Kidney tubule cell (primary cell): ENCODE data around the gene CRISPLD2.
A peak's percentile ranks its signal among the peaks of the same experiment; 100 is the strongest.

Experiments
- DNase-seq: peaks from one replicate; pipeline ENCODE4 v3.0.0-alpha.2; 2018; ENCODE audit warnings: low spot score

Gene CRISPLD2

DNA sequence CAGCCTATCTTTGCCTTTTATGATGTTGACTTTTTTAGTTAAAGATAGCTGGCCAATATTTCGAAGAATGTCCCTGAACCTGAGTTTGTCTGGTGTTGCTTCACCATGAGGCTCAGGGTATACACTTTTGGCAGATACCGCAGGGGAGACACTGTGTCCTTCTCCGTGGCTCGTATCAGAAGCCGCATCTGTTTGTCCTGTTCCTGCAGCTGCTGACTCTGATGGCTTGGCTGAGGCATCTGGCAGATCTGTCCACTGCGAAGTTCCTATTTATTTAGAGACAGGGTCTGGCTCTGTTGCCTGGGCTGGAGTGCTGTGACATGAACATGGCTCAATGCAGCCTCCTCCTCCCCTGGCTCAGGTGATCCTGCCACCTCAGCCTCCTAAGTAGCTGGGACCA is 93.5 kb downstream of the CRISPLD2 start:
- DNase-seq: no peak

DNA sequence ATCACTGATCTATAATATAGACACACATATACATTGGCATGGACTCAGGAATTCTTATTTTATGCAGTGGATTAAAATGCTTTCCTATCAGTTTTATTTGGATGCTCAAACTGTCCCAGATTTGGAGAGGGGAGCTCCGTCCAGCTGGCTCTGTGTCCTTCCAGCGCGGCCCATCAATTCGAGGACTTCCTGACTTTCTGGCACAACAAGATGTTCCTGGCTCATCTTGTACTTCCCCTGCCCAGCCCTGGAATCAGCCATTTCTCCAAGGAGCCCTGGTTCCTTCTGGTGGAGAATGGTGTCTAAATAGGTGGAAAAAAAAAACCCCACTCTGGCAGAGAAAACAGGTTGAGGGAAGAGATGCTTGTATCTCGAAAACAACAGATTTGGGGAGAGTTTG is 94.5 kb downstream of the CRISPLD2 start:
- DNase-seq: no peak

DNA sequence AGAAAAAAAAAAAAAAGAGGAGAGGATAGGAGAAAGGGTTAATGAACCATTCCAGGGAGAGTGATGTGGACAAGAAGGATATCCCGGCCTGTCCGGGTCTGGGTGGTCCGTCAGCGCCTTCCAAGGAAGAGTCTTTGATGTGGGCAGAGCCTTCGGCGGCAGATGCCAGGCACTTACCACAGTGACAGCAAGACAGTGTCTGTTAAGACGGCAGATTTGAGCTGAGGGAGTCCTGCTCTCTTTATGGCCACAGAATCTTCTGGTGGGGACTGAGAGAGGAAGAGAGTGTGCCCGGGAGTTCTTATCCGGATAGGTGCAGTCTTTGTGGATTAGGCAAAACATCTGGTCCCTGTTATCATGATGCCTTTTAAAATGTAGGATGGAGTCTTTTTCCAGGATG is 96.4 kb downstream of the CRISPLD2 start:
- DNase-seq: no peak

DNA sequence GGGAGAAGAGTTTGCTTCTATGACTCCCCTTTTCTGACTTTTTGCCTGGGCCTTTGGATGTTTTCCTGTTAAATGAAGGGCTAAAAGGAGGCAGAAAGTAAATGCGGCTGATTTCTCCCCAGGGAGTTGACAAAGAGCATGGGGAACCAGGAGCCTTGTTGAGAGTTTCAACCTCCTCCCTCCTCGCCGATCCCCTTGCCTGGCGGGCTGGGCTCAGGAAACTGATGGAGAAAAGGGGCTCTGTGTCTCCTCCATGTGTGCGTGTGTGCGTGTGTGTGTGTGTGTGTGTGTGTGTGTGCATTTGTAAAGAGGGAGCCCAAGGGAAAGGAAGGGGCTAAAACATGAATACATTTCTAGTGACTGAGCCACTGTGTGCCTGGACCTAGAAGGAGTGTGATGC is 97.1 kb downstream of the CRISPLD2 start:
- no peak for DNase-seq

DNA sequence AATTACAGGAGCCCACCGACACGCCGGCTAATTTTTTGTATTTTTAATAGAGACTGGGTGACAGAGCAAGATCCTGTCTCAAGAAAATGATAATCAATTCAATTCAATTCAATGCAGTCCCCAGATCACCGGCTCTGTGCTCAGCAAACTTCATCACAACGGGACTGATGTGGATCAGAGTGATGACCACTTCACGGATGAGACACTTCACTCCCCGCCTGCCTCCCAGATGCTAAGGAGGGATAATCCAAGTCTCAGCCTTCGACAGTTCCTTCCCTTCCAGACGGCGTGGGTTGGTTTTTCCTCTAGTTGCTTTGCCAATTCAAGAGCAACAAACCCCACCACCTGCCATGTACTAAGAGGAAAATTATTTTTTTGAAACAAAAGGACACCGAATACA is 97.7 kb downstream of the CRISPLD2 start:
- no peak for DNase-seq

DNA sequence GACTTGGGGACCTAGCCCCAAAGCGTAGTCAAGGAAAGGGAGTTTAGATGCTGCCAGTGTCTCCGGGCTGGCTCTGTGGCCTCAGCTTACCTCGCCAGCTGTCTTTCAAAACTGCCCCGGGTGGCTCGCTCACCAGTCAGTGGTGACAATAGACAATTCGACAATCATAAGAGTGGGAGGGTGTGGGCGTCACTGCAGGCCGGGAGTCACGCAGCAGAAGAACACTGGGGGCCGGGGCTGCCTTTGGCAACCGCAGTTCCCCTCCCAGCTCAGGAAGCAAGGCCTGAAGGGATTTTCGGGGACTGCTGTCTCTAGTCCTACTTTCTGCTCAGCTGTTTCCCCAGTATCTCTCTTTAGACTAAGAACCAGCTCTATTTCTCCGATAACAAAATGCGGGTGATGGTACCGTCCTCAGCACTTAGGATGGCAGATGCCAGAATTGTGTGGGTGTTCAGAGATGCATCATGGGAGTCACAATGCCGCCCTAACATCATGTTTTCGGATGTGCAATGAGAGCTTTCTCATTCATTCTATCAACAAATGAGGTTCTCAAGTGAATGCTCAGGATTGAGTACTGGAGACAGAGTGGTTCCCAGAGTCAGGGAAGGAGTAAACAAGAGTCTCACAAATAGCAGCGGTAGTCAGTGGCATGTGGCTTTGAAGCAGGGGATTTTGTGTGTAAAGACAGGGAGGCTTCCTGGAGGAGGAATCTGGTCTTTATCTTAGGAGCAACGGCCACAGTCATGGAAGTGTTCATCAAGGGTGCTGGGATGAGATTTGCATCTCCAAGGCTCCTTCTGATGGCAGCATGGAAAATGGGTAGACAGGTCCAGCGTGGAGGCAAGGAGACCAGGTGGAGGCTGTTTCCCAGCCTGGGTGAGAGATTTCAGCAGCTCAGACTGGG is 98.5 kb downstream of the CRISPLD2 start:
- DNase-seq: no peak

DNA sequence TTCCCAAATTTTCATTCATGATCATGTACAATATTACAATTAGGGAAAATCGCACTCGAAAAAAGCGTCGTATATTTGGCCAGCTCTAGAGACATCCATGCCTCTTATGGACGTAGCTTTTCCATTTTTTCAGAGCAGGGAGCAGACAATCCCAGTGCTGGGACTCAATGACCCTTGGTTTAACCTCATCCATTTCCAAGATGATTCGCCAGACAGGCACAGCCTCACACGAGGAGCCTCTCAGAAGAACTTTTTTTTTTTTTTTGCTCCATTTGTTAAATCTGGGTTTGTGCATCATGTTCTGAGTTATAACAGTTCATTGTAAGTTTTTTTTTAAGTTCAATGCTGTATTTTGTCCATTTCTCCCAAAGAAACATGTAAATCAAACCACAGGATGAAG is 99.5 kb downstream of the CRISPLD2 start:
- DNase-seq: no peak

DNA sequence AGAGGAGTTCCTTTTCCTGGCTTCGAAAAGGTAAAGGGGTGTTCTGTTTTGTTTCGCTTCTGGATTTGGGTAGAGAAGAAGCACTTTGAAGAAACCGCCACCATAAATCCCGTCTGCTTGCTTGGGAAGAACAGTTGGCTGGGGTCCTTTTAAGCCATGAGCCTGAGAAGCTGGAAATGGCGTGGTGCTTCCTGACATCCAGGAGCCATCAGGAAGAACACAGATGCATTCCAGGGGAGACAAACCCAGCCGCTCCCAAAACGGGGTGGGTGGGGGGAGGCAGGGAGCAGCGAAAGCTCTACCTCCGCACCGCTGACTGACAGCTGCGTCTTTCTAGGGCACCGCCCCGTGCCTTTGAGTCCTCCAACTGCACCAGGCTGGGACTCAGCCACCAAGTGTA is 99.9 kb downstream of the CRISPLD2 start:
- no peak for DNase-seq

DNA sequence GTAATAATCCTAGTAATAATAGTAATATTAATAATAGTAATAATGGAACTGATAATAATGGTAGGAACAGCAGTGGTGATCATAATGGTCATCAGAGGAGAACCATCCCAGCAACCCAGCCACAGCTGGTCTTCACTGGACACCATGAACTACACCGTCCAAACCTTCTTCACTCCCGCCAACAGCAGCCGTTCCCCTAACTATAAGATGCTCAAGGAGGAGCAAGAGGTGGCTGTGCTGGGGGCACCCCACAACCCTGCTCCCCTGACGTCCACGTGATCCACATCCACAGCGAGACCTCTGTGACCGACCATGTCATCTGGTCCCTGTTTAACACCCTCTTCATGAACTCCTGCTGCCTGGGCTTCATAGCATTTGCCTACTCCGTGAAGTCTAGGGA is 100.5 kb downstream of the CRISPLD2 start:
- no peak for DNase-seq

DNA sequence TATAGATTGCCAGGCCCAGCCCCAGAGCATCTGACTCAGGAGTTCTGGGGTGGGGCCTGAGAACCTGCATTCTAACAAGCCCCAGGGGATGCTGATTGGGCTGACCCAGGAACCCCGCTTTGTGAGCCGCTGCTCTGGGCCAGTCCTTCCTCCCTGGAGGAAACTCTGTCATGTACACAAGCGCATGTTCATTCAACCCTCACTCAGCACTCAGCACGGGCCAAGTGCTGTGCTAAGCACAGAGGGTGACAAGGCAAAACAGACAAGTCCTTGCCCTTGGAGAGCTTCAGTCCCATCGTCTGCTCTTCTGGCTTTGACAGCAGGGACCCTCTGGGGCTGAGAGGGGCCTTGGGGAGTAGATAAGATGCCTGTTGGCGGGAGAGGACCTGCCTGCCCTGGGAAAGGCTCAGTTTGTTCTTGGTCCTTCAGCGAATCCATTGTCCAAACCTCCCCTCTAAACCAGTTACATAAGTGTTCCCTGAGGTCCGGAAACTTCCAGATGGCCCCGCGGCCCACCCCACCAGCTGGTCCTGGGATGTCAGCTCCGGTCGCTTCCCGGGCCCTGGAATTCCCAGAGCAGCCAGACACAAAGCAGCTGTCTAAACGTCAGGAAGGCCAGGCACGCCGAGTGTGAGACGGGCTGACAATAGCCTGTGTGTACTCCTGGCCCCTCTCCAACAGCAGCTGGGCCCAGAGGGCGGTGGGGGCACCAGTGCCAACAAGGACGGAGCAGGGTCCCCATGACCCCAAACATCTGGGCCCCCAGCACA is 102.8 kb downstream of the CRISPLD2 start:
- DNase-seq: no peak

DNA sequence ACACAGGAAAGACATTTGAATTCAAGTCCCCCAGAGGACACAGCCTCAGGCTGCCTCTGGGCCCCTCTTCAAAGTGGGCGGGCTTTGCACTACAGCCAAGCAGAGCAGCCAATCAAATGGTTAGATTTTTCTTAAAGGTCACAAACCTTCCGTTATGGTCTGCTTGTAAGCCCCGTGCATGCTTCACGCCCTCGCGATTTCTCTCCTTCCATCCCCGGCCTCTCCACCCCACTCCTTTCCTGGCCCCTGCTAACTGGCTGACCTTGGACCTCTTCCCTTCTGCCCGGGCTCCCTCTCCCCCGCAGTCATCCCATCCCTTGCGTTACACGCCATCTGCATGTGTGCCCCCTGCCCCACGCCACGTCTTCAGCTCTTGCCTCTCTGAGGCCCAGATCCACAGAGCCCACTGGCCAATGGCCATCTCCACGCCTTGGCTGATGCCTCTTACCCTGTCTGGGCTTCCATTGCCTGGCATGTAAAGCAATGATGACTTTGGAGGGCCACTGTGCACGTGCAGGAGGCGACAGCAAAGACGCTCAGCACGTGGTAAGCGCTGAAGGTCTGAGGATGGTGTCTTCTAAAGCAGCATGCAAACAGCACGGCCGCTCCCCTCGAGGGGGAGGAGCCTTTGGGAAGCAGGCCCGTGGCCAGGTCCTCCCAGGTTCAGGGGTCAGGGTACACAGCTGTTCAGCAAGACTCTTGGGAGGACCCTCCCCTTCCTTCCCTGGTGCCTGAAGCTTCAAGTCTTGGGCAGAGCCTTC is 104.7 kb downstream of the CRISPLD2 start:
- no peak for DNase-seq

DNA sequence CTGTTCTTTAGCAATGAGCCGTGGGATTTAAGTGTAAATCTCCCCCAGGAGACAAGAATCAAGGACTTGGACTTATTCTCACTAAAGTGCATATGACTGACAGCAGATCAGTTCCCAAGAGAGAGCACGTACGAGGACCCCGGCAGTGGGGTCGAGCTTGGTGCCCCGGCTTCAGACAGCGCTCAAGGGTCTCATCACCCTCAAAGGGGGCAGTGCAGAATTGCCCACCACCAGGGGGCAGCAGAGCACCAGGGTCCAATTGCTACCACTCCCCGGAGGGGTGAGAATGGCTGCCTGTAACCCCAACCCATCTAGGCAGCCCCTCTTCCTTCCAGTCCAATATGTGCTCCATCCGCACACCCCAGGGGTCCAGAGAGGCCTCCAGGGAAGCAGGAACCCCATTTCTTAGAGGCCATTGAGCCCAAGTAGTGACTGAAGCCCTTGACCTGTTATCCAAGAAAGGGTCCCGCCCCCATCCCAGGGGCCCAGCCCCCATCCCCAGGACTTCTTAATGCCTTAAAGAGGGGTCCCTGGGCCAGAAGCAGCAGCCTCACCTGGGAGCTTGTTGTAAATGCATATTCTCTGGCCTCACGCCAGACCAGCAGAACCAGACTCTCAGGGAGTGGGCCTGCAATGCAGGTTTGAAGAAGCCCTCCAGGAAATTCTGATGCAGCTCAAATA is 105.4 kb downstream of the CRISPLD2 start:
- DNase-seq: peak; percentile 21

DNA sequence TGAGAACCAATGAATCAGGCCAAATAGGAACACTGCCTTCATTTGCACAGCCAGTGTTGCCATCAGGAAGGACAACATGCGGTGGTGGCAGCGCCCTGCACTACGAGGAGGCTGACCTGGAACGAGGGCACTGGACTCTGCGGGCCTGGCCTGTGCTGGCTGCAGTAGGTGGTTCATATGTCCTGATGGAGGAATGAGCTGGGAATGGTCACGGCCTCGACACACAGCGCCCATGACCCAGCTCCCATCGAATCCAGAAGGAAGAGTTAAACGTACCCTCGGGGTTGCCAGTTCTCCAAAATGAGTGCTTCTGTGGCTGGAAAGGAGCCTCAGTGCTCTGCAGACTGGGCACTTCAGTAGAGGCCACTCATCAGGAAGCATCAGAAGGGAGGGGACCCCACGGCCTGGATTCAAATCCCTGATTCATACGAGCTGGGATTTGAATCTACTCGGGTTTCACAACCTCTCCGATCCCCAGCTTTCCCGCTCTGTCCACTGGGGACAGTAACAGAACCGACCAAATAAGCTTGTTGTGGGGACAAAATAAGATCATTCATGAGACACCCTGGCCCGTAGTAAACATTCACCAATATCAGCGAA is 106.1 kb downstream of the CRISPLD2 start:
- no peak for DNase-seq

DNA sequence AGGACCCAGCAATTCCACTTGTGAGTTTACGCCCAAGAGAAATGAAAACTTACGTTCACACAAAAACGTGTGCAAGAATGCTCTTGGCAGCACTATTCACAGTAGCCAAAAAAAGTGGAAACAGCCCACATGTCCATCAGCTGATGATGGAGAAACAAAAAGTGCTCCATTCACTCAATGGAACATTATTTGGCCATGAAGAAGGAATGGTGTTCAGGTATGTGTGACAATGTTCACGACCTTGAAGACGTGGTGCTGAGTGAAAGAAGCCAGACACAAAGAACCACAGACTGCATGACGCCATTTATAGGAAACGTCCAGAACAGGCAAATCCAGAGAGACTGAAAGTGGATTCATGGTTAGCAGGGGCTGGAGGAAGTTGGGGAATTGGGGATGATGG is 106.7 kb downstream of the CRISPLD2 start:
- no peak for DNase-seq

DNA sequence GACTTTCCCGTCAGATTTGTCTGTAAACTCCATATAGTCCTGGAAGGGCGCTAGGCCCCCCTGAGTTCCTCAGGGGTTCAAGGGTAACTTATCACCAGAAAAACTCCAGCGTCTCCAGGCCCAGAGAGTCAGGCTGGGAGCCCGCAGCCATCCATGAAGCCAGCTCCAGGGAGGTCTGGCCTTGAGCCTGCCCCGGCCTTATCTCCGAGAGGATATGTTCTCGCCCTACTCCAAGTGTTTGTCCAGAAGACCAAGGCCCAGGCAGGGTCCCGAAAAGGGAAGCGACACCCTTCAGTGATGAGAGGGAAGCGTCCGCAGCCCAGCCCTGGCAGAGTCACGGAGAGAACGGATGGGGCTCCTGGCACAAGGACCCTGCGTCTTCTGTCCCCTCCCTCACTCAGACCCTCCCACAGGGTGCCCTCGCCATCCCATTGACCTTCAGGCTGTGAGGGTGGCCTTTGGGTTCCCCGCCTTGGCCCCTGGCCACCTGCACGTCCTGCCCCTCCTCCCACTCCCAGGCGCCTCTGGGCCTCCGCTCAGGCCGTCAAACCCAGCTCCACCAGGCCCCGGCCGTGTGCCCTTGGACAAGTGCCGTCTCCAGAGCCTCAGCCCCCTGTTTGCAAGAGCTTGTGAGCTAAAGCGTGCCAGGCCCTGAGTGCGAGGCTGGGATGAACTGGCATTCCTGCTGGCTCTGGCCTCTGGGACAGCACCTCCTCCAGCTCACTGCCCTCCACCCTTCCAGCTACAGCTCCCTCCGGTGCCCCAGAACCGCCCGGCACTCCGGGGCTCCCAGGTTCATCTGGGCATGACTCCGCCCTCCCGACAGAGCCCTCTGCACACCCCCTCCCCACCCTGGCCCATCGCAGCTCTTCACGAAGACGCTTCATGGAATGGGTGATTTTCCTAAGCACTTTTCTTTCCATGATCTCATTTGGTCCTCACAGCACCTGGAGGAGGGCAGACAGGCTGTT is 108.1 kb downstream of the CRISPLD2 start:
- no peak for DNase-seq

DNA sequence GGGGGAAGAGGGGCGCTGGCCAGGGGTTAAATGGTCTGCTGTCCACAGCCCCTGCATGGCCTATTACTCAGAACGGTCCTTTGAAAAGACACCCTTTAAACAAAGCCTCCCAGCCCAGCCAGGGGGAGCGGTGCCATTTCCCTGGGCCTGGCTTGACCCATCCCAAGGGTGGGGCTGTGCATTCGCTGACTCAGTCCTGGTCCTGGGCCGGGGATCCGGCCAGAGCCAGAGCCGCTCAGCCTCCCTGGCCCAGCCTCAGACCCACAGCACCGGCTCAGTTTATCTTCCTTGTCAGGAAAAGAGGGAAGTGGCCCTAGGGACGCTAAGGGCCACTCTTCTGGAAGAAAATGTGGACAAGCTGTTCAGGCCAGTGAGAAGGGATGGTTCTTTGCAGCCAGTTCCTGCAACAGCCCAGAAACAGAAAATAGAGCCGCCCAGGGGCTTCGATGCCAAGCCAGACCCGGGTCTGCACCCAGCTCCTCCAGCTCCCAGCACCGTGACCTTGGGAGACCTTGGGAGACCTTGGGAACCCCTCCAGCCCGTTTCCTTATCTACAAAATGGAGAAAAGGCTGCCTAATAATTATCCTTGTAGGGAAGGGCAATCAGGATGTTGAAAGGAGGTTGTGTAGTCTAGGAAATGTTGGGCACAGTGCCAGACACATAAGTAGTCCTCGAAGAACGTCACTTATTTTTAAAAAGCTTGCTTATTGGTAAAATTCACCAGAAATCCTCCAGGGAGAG is 109.1 kb downstream of the CRISPLD2 start:
- DNase-seq: no peak

DNA sequence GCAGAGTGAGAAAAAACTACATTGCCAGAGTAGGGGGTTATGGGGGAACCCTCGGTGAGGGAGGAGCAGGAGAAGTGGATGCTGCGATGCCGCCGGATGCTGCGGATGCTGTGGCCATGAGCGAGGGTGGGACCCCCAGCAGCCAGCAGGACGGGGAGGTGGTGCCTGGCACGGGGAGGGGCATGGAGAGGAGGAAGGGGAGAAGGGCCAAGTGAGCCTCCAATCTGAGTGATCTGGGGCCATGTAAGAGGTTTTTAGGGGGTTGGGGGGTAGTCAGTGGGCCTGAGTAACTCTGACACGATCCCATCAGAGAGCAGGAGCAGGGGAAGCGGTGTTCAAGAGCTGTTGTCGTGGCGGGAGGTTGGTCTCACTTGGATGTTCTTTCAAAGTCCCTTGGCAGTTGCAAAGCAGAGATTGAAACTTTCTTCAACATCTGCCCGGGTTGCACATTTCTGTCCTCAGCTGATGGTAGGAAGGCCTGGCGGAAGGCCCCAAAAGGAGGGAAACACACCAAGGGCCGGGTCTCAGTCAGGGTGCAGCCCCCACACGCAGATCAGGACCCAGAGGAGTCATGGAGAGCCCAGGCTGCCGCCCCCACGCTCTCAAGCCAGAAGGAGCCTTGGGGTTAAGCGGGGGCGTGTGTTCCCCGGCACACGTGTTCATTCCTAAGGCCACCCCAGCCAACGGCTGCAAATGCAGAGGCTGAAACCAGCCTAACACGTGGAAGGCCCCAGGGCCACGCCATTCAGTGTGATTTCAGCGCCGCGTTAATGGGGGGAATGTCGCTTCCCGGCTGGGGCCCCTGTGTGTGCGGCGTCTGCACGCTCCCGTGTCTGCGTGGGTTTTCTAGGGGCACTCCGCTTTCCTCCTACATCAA is 109.9 kb downstream of the CRISPLD2 start:
- DNase-seq: no peak

DNA sequence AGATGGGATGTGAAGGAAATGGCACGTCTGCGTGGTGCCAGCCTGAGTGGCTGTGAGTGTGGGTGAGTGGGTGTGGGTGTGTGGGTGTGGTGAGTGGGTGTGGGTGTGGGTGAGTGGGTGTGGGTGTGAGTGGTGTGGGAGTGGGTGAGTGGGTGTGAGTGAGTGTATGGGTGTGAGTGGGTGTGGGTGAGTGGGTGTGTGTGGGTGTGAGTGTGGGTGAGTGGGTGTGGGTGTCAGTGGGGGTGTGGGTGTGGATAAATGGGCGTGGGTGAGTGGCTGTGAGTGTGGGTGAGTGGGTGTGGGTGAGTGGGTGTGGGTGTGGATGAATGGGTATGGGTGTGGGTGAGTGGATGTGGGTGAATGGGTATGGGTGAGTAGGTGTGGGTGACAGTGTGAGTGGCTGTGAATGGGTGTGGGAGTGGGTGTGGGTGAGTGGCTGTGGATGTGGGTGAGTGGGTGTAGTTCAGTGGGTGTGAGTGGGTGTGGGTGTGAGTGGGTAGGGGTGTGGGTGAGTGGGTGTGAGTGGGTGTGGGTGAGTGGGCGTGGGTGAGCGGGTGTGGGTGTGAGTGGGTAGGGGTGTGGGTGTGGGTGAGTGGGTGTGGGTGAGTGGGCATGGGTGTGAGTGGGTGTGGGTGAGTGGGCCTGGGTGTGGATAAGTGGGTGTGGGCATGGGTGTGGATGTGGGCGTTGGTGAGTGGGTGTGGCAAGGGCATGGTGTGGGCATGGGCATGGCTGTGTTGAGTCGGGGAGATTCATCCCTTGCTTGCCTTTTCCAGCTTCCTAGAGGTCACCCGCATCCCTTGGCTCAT is 110.7 kb downstream of the CRISPLD2 start:
- DNase-seq: no peak
